Suppressor macrophage (primary cell): Measurements from ENCODE around the gene GNAT3.

Source experiments
- DNase-seq, 4 experiments: peaks; one replicate each; pipeline ENCODE4 v3.0.0-alpha.2; 2020 to 2022

Gene GNAT3

DNA sequence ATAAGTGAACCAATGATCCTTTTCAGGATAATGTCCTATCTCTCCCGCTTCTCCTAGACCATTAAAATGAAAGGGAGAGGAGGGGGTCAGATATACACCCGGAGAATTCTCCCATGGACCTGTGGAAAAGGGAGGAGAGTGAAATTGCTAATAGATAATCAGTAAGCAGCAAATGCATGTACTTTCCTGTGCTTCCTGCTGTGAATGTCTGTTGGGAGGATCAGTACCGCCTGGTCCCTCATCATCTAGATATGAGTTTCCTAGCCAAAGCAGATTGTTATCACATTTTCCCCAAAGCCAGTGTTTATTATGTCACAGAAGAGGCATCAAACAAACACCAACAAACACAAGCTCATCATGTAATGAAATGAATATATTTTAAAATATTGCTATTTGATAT lies 96.8 kb downstream of the GNAT3 start:
- no peak for DNase-seq

DNA sequence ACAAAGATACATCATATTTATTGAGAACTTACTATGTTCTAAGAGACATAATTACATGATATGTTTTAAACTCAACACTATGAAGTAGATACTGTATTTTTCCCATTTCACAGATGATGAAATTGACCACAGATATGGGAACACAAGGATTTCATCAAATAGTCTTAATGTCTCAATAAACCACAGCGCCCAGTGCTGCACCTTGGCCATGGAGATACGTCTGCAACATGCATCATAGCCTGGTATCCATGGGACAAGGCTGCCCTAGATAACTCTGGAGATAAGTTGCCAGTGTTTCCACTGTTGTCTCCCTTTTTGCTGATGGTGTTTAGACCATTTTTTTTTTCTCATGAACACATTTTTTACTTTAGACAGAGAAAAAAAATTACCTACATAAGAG lies 97.5 kb downstream of the GNAT3 start:
- DNase-seq: no peak

DNA sequence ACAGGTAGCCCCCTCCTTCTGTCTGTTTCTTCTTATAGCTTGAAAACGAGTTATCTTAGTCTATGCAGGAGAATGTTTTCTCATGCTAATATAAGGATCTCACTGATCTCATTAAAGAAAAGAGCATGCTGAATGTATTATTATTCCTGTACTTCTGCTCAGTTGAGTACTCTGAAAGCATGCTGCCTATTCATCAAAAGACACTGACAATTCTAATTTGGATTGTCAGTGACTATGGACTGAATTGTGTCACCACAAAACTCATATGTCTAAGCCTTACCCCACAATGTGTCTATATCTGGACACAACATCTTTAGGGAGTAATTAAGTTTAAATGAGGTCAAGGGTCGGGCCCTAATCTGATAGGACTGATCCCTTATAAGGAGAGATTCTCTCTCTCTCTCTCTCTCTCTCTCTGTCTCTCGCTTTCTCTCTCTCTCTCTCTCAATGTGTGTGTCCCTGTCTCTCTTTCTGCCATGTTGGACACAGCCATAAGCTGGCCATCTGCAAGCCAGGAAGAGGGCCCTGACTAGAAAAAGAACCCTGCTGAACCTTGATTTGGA lies 98.4 kb downstream of the GNAT3 start:
- DNase-seq: no peak

DNA sequence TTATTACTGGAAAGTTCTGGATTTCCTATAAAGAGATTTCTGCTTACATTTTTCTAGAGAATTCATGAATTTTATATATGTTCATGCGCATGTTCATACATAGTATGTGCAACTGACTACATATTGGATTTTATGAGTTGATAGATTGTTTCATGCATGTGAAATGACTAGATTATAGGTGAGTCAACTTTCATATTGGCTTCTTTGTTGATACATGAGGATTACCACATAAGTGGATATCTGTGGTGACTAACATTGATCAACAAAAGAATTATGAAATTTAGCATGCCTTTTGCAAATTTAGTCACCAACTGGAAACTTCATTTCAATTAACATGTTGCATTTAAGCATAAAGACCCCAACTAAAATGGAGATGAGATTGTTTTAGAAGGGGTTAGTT lies 99.0 kb downstream of the GNAT3 start:
- DNase-seq: no peak

DNA sequence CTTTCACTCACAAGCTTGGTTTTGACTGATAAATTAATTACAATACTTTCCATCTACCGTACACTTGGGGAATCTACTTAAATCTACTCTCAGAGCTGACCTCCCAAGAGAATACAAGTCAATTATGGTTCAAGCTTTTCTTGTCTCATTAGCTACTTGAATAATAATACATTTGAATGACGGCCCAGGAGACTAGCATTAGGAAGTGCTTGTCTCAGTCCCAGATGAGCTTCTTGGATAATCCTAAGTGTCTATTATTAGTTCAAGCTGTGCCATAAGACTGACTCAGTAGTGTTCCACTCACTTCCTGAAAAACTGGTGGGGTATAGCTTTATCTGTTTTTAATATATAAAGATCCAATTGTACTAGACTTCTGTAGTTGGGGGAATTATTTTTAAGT lies 100.2 kb downstream of the GNAT3 start:
- DNase-seq: no peak

DNA sequence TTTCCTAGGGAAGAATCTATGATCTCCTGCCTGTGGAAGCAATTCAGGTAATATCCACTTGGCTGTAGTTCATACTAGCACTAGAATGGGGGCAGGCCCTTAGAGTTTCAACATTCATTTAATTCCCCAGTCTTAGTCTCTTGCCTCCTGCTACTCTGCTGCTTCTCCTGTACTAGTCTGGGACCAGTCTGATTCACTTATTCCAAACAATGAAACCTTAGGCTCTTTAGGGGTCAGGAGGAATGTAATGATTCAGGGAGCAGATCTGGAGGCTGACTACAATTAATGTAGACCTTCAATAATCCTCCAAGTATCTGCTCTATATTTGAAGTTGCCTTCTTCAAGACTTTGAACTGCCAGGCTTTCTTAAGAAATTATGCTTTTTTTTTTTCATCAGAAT lies 101.8 kb downstream of the GNAT3 start:
- DNase-seq: no peak
